Midbrain (tissue), 1 donor: Measurements from ENCODE around the gene PGS1.

Source experiments
- DNase-seq: peaks from one replicate; lab custom pipeline; 2025; lab: John Stamatoyannopoulos, UW

Gene PGS1

DNA sequence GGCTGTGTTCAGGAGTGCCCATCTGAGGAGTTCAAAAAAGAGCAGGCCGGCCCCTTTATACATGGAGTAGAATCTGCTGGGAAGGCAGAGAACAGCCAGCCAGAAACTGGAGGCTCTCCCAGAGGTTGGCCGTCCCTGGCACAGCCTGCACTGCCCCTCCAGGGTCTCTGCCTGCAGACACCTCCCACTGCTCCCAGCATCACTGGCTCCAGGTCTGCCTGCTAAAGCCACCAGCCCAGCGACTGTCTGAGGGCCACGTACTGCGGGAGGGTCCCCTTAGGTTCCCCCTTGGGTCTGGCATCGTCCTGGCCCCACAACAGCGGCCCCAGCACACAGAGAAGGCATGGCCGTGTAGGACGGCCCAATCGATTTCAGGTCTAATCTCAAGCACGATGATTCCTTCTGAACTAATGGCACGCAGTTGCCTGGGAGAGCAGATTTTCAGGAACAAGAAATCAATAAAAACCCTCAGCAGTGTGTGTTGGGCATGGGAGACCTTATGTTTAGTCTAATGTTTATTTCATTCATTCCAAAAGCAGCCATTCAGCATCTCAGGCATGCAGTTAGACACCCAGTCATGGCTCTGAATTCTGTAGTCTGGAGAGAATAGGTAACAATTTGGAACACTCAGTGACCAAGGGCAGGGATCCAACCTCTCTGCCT lies 95.6 kb downstream of the PGS1 start:
- no peak for DNase-seq
